ENCODE data around the gene RCAN2.
A peak's percentile ranks its signal among the peaks of the same experiment; 100 is the strongest.

RCAN2 gene

DNA sequence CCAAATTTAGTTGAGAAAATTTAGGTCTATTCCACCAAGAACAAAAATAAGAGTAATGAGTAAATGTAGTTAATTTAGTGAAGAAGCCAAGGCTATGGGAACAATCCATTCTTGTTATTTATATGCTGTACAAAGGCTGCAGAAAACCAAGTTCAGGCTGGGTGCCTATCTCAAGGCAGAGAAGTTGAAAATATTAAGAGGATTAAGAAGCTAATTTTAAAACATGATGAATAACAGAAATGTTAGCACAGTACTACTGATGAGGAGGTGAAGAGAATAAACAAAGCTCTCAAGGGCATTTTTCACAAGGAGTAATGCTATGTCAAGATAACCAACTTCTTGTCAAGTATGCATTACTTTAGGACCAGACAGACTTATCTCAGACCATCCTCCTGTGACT is 68.6 kb downstream of the RCAN2 start:
- TF ChIP-seq, protein P1, sequence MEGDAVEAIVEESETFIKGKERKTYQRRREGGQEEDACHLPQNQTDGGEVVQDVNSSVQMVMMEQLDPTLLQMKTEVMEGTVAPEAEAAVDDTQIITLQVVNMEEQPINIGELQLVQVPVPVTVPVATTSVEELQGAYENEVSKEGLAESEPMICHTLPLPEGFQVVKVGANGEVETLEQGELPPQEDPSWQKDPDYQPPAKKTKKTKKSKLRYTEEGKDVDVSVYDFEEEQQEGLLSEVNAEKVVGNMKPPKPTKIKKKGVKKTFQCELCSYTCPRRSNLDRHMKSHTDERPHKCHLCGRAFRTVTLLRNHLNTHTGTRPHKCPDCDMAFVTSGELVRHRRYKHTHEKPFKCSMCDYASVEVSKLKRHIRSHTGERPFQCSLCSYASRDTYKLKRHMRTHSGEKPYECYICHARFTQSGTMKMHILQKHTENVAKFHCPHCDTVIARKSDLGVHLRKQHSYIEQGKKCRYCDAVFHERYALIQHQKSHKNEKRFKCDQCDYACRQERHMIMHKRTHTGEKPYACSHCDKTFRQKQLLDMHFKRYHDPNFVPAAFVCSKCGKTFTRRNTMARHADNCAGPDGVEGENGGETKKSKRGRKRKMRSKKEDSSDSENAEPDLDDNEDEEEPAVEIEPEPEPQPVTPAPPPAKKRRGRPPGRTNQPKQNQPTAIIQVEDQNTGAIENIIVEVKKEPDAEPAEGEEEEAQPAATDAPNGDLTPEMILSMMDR (IDR thresholded peaks at IDR 0.05; ENCODE audit: low read depth, low read length), result no peak
- no peak overlapping the region for H3K4me3 ChIP-seq (ENCODE audit: low read depth, low read length)
- DNase-seq (ENCODE audit: low read depth, low spot score), result no peak
- in situ Hi-C loops (cut with HindIII; ENCODE audit: low sequenced_read_pairs), result no loop called here

DNA sequence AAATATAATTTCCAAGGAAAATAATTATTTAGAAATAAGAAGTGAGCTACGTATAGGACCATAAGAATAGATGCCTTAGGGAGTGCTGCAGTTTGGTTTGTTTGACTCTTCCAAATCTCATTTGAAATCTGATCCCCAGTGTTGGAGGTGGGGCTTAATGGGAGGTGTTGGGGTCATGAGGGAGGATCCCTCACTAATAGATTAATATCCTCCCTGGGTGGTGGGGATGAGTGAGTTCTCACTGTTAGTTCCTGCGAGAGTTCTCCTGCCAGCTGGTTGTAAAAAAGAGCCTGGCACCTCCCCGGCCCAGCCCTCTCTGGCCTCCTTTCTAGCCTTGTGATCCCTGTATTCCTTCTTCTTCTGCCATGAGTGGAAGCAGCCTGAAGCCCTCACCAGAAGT is 69.3 kb downstream of the RCAN2 start:
- no peak overlapping the region for H3K4me3 ChIP-seq (ENCODE audit: low read depth, low read length)
- in situ Hi-C loops (cut with HindIII; ENCODE audit: low sequenced_read_pairs), result no loop called here
- TF ChIP-seq, protein P1 (IDR thresholded peaks at IDR 0.05; ENCODE audit: low read depth, low read length), result no peak
- no peak for DNase-seq (ENCODE audit: low read depth, low spot score)

DNA sequence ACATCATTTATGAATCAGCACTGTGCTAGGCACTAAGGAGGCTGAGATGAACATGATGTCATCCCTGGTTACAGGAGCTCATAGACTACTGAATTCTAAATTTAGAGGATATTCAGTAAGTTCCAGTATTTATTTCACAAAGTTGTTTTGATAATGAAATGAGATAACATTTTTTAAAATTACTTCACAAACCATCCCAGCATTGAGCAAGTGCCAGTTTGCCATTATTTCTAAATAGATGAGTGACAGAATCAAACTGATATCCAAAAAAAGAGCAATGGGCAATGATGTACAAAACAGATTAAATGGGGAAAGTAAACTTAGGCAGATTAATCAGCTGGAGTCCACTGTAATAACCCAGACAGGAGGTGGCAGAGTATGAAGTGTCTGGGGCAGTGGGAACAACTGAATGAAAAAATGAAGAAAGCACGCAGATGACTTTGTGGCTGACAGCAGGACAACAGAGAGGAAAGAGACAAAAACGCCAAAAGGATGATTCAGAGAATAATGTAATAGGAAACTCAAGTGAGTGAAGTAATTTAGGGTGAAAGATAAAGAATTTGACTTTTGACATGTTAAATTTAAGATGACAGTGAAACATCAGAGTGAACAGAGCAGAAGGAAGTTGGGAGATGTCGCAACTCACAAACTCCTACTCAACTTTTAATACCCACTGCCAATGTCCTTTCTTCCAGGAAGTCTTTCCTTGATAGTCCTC is 70.2 kb downstream of the RCAN2 start:
- no peak overlapping the region for H3K4me3 ChIP-seq (ENCODE audit: low read depth, low read length)
- in situ Hi-C loops (cut with HindIII; ENCODE audit: low sequenced_read_pairs), result no loop called here
- TF ChIP-seq, protein P1 (IDR thresholded peaks at IDR 0.05; ENCODE audit: low read depth, low read length), result no peak
- peak; percentile 19 for DNase-seq (ENCODE audit: low read depth, low spot score)

DNA sequence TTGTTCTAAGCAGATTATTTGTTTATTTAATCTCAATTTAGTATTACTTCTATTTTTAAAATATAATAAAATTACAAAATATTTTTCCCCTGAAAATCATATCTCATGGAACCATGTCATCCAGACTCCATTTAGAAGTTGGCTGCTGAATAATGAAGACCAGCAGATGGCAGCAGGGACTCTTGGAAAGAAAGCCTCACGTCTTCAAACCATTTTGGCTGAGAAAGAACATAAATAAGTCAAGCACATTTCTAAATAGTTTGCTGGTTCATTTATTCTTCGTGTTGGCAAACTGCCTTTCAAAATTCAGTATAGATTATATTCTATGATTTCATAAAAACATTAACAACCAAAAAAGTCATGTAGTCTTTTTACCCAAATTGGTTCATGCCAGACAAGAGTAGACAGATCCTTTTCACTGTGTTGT is 71.7 kb downstream of the RCAN2 start:
- in situ Hi-C loops (cut with HindIII; ENCODE audit: low sequenced_read_pairs), result no loop called here
- H3K4me3 ChIP-seq (ENCODE audit: low read depth, low read length), result no peak overlapping the region
- DNase-seq (ENCODE audit: low read depth, low spot score), result peak; percentile 73
- TF ChIP-seq, protein P1 (IDR thresholded peaks at IDR 0.05; ENCODE audit: low read depth, low read length), result peak; percentile 77

DNA sequence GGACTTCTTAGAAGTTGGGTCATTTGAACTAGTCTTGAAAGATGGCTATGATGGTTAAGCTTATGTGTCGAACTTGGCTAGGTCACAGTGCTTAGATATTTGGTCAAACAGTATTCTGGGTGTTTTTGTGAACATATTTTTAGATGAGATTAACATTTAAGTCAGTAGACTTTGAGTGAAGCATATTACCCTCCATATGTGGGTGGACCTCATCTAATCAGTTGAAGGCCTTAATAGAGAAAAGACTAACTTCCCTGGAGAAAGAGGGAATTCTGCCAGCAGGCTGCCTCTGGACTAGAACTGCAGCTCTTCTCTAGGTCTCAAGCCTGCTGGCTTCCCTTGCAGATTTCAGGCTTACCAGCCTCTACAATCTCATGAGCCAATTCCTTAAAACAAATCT is 76.9 kb downstream of the RCAN2 start:
- H3K4me3 ChIP-seq (ENCODE audit: low read depth, low read length), result no peak overlapping the region
- TF ChIP-seq, protein P1 (IDR thresholded peaks at IDR 0.05; ENCODE audit: low read depth, low read length), result no peak
- no peak for DNase-seq (ENCODE audit: low read depth, low spot score)
- in situ Hi-C loops (cut with HindIII; ENCODE audit: low sequenced_read_pairs), result no loop called here

DNA sequence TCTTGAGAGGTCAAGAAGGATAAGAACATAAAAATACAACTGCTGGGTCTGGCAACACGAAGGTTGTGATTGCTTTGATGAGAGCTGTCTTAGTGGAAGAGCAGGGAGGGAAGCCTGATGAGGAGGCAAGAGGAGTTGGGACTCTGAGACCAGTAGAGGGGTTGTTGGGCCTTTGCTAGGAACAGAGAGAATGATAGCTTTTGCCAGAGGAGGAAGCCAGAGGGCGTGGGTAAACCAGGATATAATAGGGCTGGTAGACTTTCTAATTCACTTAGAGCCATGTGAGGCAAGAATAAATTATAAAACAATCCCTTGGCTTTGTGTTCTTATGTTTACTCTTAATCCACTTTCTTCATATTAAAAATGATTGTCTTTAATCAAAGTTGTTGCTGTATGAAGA is 78.6 kb downstream of the RCAN2 start:
- no peak for DNase-seq (ENCODE audit: low read depth, low spot score)
- TF ChIP-seq, protein P1 (IDR thresholded peaks at IDR 0.05; ENCODE audit: low read depth, low read length), result no peak
- in situ Hi-C loops (cut with HindIII; ENCODE audit: low sequenced_read_pairs), result no loop called here
- no peak overlapping the region for H3K4me3 ChIP-seq (ENCODE audit: low read depth, low read length)

All from astrocyte of the spinal cord (primary cell).